GM18519 (cell line): Measurements from ENCODE around the gene CIART.
"Not testable (repeated sequence)": the region's sequence is repeated elsewhere in the genome, so short reads cannot be mapped to it uniquely, and the experiment has no call there.

Source experiments
- ATAC-seq: cut with Tn5 transposase; IDR thresholded peaks from one replicate; pipeline ENCODE4 v1.9.1; 2021; ENCODE audit warnings: mild to moderate bottlenecking, moderate library complexity; ENCODE audit not compliant: unreplicated experiment, low FRiP score

The CIART gene

GRCh38 chr1:150302338-150302737 lies 20.0 kb downstream of the CIART start:
- ATAC-seq: no peak

GRCh38 chr1:150302902-150303301 lies 20.5 kb downstream of the CIART start:
- ATAC-seq: no peak

GRCh38 chr1:150308585-150308984 lies 26.2 kb downstream of the CIART start:
- not testable (repeated sequence) for ATAC-seq

- ATAC-seq: no peak
Measured at GRCh38 chr1:150309758-150310508, 27.6 kb downstream of the CIART start.

- no peak for ATAC-seq
Measured at GRCh38 chr1:150311762-150312161, 29.4 kb downstream of the CIART start.

GRCh38 chr1:150314691-150315090 lies 32.3 kb downstream of the CIART start:
- ATAC-seq: not testable (repeated sequence)

- ATAC-seq: no peak
Measured at GRCh38 chr1:150320667-150320978, 38.3 kb downstream of the CIART start.

- ATAC-seq: no peak
Measured at GRCh38 chr1:150321826-150322166, 39.4 kb downstream of the CIART start.

GRCh38 chr1:150322310-150322709 lies 40.0 kb downstream of the CIART start:
- no peak for ATAC-seq

- no peak for ATAC-seq
Measured at GRCh38 chr1:150332651-150333290, 50.4 kb downstream of the CIART start.
